Measurements from ENCODE around the gene SNRNP200.
"Not testable (repeated sequence)": the region's sequence is repeated elsewhere in the genome, so short reads cannot be mapped to it uniquely, and the experiment has no call there.

Gene SNRNP200

GRCh38 chr2:96325041-96325883 lies 19.9 kb upstream of the SNRNP200 start, which contains the start of gene ITPRIPL1:
ITPRIPL1 (plus strand) TSS chr2:96325317; CDS start chr2:96325840, 523 bp downstream.
- peak in 3 of 5 donors; percentile 26 to 34 (median 26) for DNase-seq

GRCh38 chr2:96324721-96325040 lies 19.3 kb upstream of the SNRNP200 start:
- peak in 1 of 5 donors; percentile 40 for DNase-seq

GRCh38 chr2:96323849-96324248 lies 18.5 kb upstream of the SNRNP200 start:
- DNase-seq = no peak

- DNase-seq = no peak
Measured at GRCh38 chr2:96320728-96321622, 15.6 kb upstream of the SNRNP200 start.

- no peak for DNase-seq
Measured at GRCh38 chr2:96320326-96320725, 15.0 kb upstream of the SNRNP200 start.

GRCh38 chr2:96319396-96319795 lies 14.1 kb upstream of the SNRNP200 start:
- DNase-seq = no peak

GRCh38 chr2:96318723-96319122 lies 13.4 kb upstream of the SNRNP200 start:
- no peak for DNase-seq

- no peak for DNase-seq
Measured at GRCh38 chr2:96317584-96317997, 12.2 kb upstream of the SNRNP200 start.

- DNase-seq = no peak
Measured at GRCh38 chr2:96316999-96317398, 11.7 kb upstream of the SNRNP200 start.

- peak in 1 of 5 donors; percentile 53 for DNase-seq
Measured at GRCh38 chr2:96315400-96316071, 10.2 kb upstream of the SNRNP200 start.

GRCh38 chr2:96315005-96315399 lies 9.7 kb upstream of the SNRNP200 start:
- no peak for DNase-seq

GRCh38 chr2:96308248-96308647 lies 2.9 kb upstream of the SNRNP200 start:
- DNase-seq = no peak

GRCh38 chr2:96306370-96306769 lies 1.0 kb upstream of the SNRNP200 start:
- DNase-seq = no peak

GRCh38 chr2:96305979-96306308 lies 598 bp upstream of the SNRNP200 start:
- DNase-seq = no peak

- no peak for DNase-seq
Measured at GRCh38 chr2:96304606-96305005, 740 bp downstream of the SNRNP200 start.

GRCh38 chr2:96301865-96302264 lies 3.5 kb downstream of the SNRNP200 start:
- no peak for DNase-seq

GRCh38 chr2:96296925-96297324 lies 8.4 kb downstream of the SNRNP200 start:
- no peak for DNase-seq

GRCh38 chr2:96294271-96294670 lies 11.1 kb downstream of the SNRNP200 start:
- not testable (repeated sequence) for DNase-seq

- DNase-seq = no peak
Measured at GRCh38 chr2:96291751-96292150, 13.6 kb downstream of the SNRNP200 start.

GRCh38 chr2:96287273-96287856 lies 18.0 kb downstream of the SNRNP200 start:
- DNase-seq = no peak

GRCh38 chr2:96276787-96277499 lies 28.4 kb downstream of the SNRNP200 start:
- no peak for DNase-seq

Measured in T-helper 1 cell (primary cell).